ENCODE measurements around the gene IRX2.

IRX2 gene

GRCh38 chr5:2711446-2712425 is 39.7 kb downstream of the IRX2 start:
- no peak for DNase-seq

GRCh38 chr5:2710910-2711309 is 40.6 kb downstream of the IRX2 start:
- DNase-seq = no peak

- no peak for DNase-seq
These were observed 41.3 kb downstream of the IRX2 start for GRCh38 chr5:2709976-2710689.

GRCh38 chr5:2708751-2709150 is 42.7 kb downstream of the IRX2 start:
- no peak for DNase-seq

- no peak for DNase-seq
These were observed 43.3 kb downstream of the IRX2 start for GRCh38 chr5:2708132-2708531.

- DNase-seq = no peak
These were observed 45.6 kb downstream of the IRX2 start for GRCh38 chr5:2705861-2706260.

GRCh38 chr5:2704806-2705645 is 46.5 kb downstream of the IRX2 start:
- no peak for DNase-seq

- DNase-seq = no peak
These were observed 47.4 kb downstream of the IRX2 start for GRCh38 chr5:2704111-2704510.

- DNase-seq = no peak
These were observed 47.9 kb downstream of the IRX2 start for GRCh38 chr5:2703615-2704014.

GRCh38 chr5:2703041-2703440 is 48.4 kb downstream of the IRX2 start:
- no peak for DNase-seq

- no peak for DNase-seq
These were observed 49.2 kb downstream of the IRX2 start for GRCh38 chr5:2702096-2702879.

GRCh38 chr5:2701592-2701991 is 49.9 kb downstream of the IRX2 start:
- DNase-seq = no peak

- DNase-seq = no peak
These were observed 50.6 kb downstream of the IRX2 start for GRCh38 chr5:2700876-2701275.

GRCh38 chr5:2699686-2700085 is 51.8 kb downstream of the IRX2 start:
- no peak for DNase-seq

- no peak for DNase-seq
These were observed 52.2 kb downstream of the IRX2 start for GRCh38 chr5:2699231-2699630.

GRCh38 chr5:2698581-2698980 is 52.9 kb downstream of the IRX2 start:
- no peak for DNase-seq

- DNase-seq = no peak
These were observed 53.9 kb downstream of the IRX2 start for GRCh38 chr5:2697446-2698200.

GRCh38 chr5:2697041-2697440 is 54.4 kb downstream of the IRX2 start:
- no peak for DNase-seq

All from activated naive CD4-positive, alpha-beta T cell treated with anti-CD3 and anti-CD28 coated beads, Interleukin-2, amount 50 U/mL, for 16 hours (primary cell).